Stimulated activated CD4-positive, alpha-beta T cell treated with anti-CD3 and anti-CD28 coated beads, TNF-alpha, amount 100 ng/mL, for 4 hours (primary cell): ENCODE data around the gene FAM3D.
"Not testable (repeated sequence)": the region's sequence is repeated elsewhere in the genome, so short reads cannot be mapped to it uniquely, and the experiment has no call there.

Source experiments
- DNase-seq, 3 experiments: peaks; one replicate each; pipeline ENCODE4 v3.0.0-alpha.2; 2020; ENCODE audit warnings: low read depth in 3 of 3

The FAM3D gene

GRCh38 chr3:58683466-58683865 lies 16.9 kb upstream of the FAM3D start:
- DNase-seq: no peak

- no peak for DNase-seq
Observed at GRCh38 chr3:58683001-58683458, 16.5 kb upstream of the FAM3D start.

GRCh38 chr3:58681863-58682262 lies 15.3 kb upstream of the FAM3D start:
- no peak for DNase-seq

- no peak for DNase-seq
Observed at GRCh38 chr3:58680879-58681525, 14.4 kb upstream of the FAM3D start.

GRCh38 chr3:58679974-58680666 lies 13.5 kb upstream of the FAM3D start:
- no peak for DNase-seq

- no peak for DNase-seq
Observed at GRCh38 chr3:58679446-58679845, 12.9 kb upstream of the FAM3D start.

GRCh38 chr3:58678177-58678970 lies 11.8 kb upstream of the FAM3D start:
- not testable (repeated sequence) for DNase-seq

- DNase-seq: no peak
Observed at GRCh38 chr3:58672880-58673279, 6.3 kb upstream of the FAM3D start.

- DNase-seq: no peak
Observed at GRCh38 chr3:58672451-58672850, 5.9 kb upstream of the FAM3D start.

GRCh38 chr3:58670506-58671135 lies 4.0 kb upstream of the FAM3D start:
- DNase-seq: no peak

- no peak for DNase-seq
Observed at GRCh38 chr3:58668247-58668646, 1.7 kb upstream of the FAM3D start.

- no peak for DNase-seq
Observed at GRCh38 chr3:58667704-58668103, 1.1 kb upstream of the FAM3D start.

- DNase-seq: no peak
Observed at GRCh38 chr3:58667229-58667628, 655 bp upstream of the FAM3D start.

GRCh38 chr3:58665405-58665804 lies 1.2 kb downstream of the FAM3D start:
- DNase-seq: no peak

- DNase-seq: no peak
Observed at GRCh38 chr3:58664611-58665010, 2.0 kb downstream of the FAM3D start.

GRCh38 chr3:58661836-58662420 lies 4.6 kb downstream of the FAM3D start:
- no peak for DNase-seq

- no peak for DNase-seq
Observed at GRCh38 chr3:58660998-58661397, 5.6 kb downstream of the FAM3D start.

GRCh38 chr3:58659051-58659675 lies 7.4 kb downstream of the FAM3D start:
- no peak for DNase-seq

GRCh38 chr3:58658508-58658907 lies 8.1 kb downstream of the FAM3D start:
- DNase-seq: no peak

- no peak for DNase-seq
Observed at GRCh38 chr3:58657571-58658141, 8.9 kb downstream of the FAM3D start.

GRCh38 chr3:58657036-58657520 lies 9.5 kb downstream of the FAM3D start:
- no peak for DNase-seq
